Small intestine (tissue), 16 donors: ENCODE results near the gene RBM45. TPM values are rescaled to one million over a fixed set of nuclear protein-coding genes. Genes with fewer than 3 reads are reported as not detected.

Experiments
- DNase-seq, 2 donors: peaks; one replicate each; pipeline versions ENCODE4 v3.0.0 to v3.0.0-alpha.2; 2013
- FAIRE-seq: peaks from 2 replicates; lab custom pipeline; 2012; peaks lifted over from hg19 to GRCh38; lab: Jason Lieb, UNC
- H3K27ac ChIP-seq, 3 donors: one replicate each; pipeline ENCODE4 v1.5.1; 2013; ENCODE audit warnings: low read length in 2 of 3, mild to moderate bottlenecking in 2 of 3, control low read depth in 1 of 3, inconsistent platforms in 1 of 3, low read depth in 1 of 3, moderate library complexity in 1 of 3
- H3K27me3 ChIP-seq, 3 donors: one replicate each; pipeline ENCODE4 v1.6.1; 2013; ENCODE audit warnings: low read length in 3 of 3, inconsistent platforms in 1 of 3; ENCODE audit not compliant: control insufficient read depth in 3 of 3, insufficient read depth in 3 of 3
- H3K36me3 ChIP-seq, 3 donors: one replicate each; pipeline ENCODE4 v1.6.1; 2013; ENCODE audit warnings: low read length in 3 of 3, inconsistent platforms in 1 of 3, low read depth in 1 of 3, mild to moderate bottlenecking in 1 of 3, moderate library complexity in 1 of 3; ENCODE audit not compliant: control insufficient read depth in 3 of 3, insufficient read depth in 2 of 3
- H3K4me1 ChIP-seq, 3 donors: one replicate each; pipeline ENCODE4 v1.6.1; 2013; ENCODE audit warnings: low read length in 2 of 3, inconsistent platforms in 1 of 3, low read depth in 1 of 3, mild to moderate bottlenecking in 1 of 3, moderate library complexity in 1 of 3; ENCODE audit not compliant: control insufficient read depth in 3 of 3, insufficient read depth in 2 of 3
- H3K4me3 ChIP-seq, 3 donors: one replicate each; pipeline ENCODE4 v1.5.1; 2013; ENCODE audit warnings: low read length in 3 of 3, control low read depth in 1 of 3, inconsistent platforms in 1 of 3, low read depth in 1 of 3, mild to moderate bottlenecking in 1 of 3, moderate library complexity in 1 of 3
- H3K9me3 ChIP-seq, 2 donors: one replicate each; pipeline ENCODE4 v1.6.1; 2013; ENCODE audit warnings: low read depth in 1 of 2, low read length in 1 of 2; ENCODE audit not compliant: control insufficient read depth in 2 of 2, insufficient read depth in 1 of 2
- WGBS, 3 donors: extraction: QIAGEN DNeasy Blood & Tissue Kit; methylation state at CpG; one replicate each; pipeline ENCODE4 v1.1.7; 2013; 5-methylcytosine and 5-hydroxymethylcytosine counted together
- long read RNA-seq, 10 donors: transcript quantifications; one replicate each; lab custom pipeline, GENCODE V29; 2026
- polyA plus RNA-seq, 4 donors: library from polyadenylated mRNA; stranded (reverse) in 3 of 4; unstranded in 1 of 4; fragments of 200-250 nt in 3 of 4; fragments of 120-200 nt in 1 of 4; gene quantifications; one replicate each; pipeline versions ENCODE4 v1.2.1 to v1.2.3, GENCODE V29; 2013
- donor health status: healthy with polysubstance abuse.
- donor health status: control.
- donor health status: control.
- donor health status: Bipolar disorder and iron deficiency.
- donor health status: healthy.

The RBM45 gene, protein sequence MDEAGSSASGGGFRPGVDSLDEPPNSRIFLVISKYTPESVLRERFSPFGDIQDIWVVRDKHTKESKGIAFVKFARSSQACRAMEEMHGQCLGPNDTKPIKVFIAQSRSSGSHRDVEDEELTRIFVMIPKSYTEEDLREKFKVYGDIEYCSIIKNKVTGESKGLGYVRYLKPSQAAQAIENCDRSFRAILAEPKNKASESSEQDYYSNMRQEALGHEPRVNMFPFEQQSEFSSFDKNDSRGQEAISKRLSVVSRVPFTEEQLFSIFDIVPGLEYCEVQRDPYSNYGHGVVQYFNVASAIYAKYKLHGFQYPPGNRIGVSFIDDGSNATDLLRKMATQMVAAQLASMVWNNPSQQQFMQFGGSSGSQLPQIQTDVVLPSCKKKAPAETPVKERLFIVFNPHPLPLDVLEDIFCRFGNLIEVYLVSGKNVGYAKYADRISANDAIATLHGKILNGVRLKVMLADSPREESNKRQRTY
- polyA plus RNA-seq = 10 to 100 TPM; 10.6 to 13.7 (median 13.0) TPM
- long read RNA-seq, donor 1 = 0 reads
- long read RNA-seq, donor 2, partial matches to known transcripts = 0 of 2 reads
- long read RNA-seq, donor 2, other reads (novel, unspliced or antisense) = 0 of 2 reads
- long read RNA-seq, donor 3 = 0 reads
- long read RNA-seq, donor 4 = 0 reads
- long read RNA-seq, donor 5 = 0 reads
- long read RNA-seq, donor 6, partial matches to known transcripts = 0 of 1 reads
- long read RNA-seq, donor 6, other reads (novel, unspliced or antisense) = 0 of 1 reads
- long read RNA-seq, donor 7 = 0 reads
- long read RNA-seq, donor 8, partial matches to known transcripts = 0 of 1 reads
- long read RNA-seq, donor 8, other reads (novel, unspliced or antisense) = 0 of 1 reads
- long read RNA-seq, donor 9, partial matches to known transcripts = 0 of 1 reads
- long read RNA-seq, donor 9, other reads (novel, unspliced or antisense) = 0 of 1 reads
- long read RNA-seq, donor 10, partial matches to known transcripts = 0 of 3 reads
- long read RNA-seq, donor 10, other reads (novel, unspliced or antisense) = 0 of 3 reads

GRCh38 chr2:178112202-178113152 lies at the start of gene RBM45:
Gene RBM45, plus strand, starts transcription at chr2:178112437. Its CDS starts 110 bp downstream, at chr2:178112547.
- Histone ChIP-seq H3K36me3 (peaks cover 0 to 2% (median 2%) of the 10 kb centered on the region in 3 donors), H3K4me3 (peak within 1 kb of the TSS; percentile 71 to 88 (median 77)), H3K27ac (peak within 1 kb of the TSS; percentile 48 to 89 (median 53)), H3K27me3 (no peaks in the 10 kb centered on the region), H3K9me3 (no peaks in the 10 kb centered on the region), H3K4me1 (peaks cover 0 to 5% (median 4%) of the 10 kb centered on the region in 3 donors)
- 0 to 1% (median 0%) methylated on average over 58 to 60 of the region's 60 CpGs for WGBS, 3 donors
- FAIRE-seq = no peak
- peak; percentile 92 to 95 for DNase-seq

DNA sequence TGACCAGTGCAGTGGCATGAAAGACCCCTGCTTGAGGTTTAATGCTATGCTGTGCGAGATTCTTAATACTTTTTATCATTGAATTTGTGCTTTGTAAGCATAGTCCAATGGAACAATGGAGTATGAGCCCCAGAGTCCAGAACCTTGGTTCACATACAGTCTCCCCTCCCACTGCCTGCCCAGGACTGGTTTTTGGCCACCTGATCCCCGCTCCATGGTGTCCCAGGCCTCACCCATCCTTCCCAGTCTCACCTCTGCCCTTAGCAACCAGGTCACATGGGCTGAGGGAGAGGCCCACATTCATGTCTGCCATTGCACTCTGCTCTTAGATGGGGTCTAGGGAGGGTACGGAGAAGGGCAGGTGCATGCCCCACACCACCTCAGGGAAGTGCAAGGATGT lies 45.9 kb upstream of the RBM45 start:
- H3K4me3 ChIP-seq = no peak overlapping the region
- no peaks in the 10 kb centered on the region for H3K9me3 ChIP-seq
- no peaks in the 10 kb centered on the region for H3K27me3 ChIP-seq
- FAIRE-seq (no peak), DNase-seq (no peak)
- H3K36me3 ChIP-seq = no peaks in the 10 kb centered on the region
- H3K27ac ChIP-seq = no peak overlapping the region
- H3K4me1 ChIP-seq = no peaks in the 10 kb centered on the region
- WGBS, 3 donors = 94 to 96% (median 94%) methylated on average over 3 of the region's 3 CpGs

- no peak overlapping the region for H3K4me3 ChIP-seq
- peaks cover 0 to 6% (median 0%) of the 10 kb centered on the region in 3 donors for H3K4me1 ChIP-seq
- 86 to 97% (median 94%) methylated on average over 1 of the region's 1 CpG for WGBS, 3 donors
- no peaks in the 10 kb centered on the region for H3K36me3 ChIP-seq
- H3K27me3 ChIP-seq = no peaks in the 10 kb centered on the region
- FAIRE-seq (no peak), DNase-seq (no peak)
- no peak overlapping the region for H3K27ac ChIP-seq
- no peaks in the 10 kb centered on the region for H3K9me3 ChIP-seq
Measured at GRCh38 chr2:178066890-178067669, 45.2 kb upstream of the RBM45 start.

- 89 to 97% (median 94%) methylated on average over 1 of the region's 1 CpG for WGBS, 3 donors
- no peak for DNase-seq
Measured at GRCh38 chr2:178068823-178069454, 43.3 kb upstream of the RBM45 start.

GRCh38 chr2:178069551-178069950 lies 42.7 kb upstream of the RBM45 start:
- DNase-seq (peak in 1 of 2 donors; percentile 42), FAIRE-seq (no peak)
- Histone ChIP-seq H3K4me1 (peaks cover 0 to 19% (median 0%) of the 10 kb centered on the region in 3 donors), H3K9me3 (no peaks in the 10 kb centered on the region), H3K36me3 (no peaks in the 10 kb centered on the region), H3K27ac (no peak overlapping the region), H3K4me3 (no peak overlapping the region), H3K27me3 (no peaks in the 10 kb centered on the region)
- 13 to 53% (median 34%) methylated on average over 1 of the region's 1 CpG for WGBS, 3 donors

More at GRCh38 chr2:178068823-178069454, 43.3 kb upstream of the RBM45 start:
- no peak for FAIRE-seq
- H3K27me3 ChIP-seq = no peaks in the 10 kb centered on the region
- peaks cover 0 to 14% (median 0%) of the 10 kb centered on the region in 3 donors for H3K4me1 ChIP-seq
- H3K36me3 ChIP-seq = no peaks in the 10 kb centered on the region
- no peak overlapping the region for H3K27ac ChIP-seq
- H3K4me3 ChIP-seq = no peak overlapping the region
- no peaks in the 10 kb centered on the region for H3K9me3 ChIP-seq

GRCh38 chr2:178070824-178071223 lies 41.4 kb upstream of the RBM45 start:
- H3K4me1 ChIP-seq = peaks cover 0 to 21% (median 0%) of the 10 kb centered on the region in 3 donors
- H3K27ac ChIP-seq = no peak overlapping the region
- FAIRE-seq (no peak), DNase-seq (peak in 1 of 2 donors; percentile 39)
- WGBS, 3 donors = 27 to 51% (median 28%) methylated on average over 2 of the region's 2 CpGs
- H3K36me3 ChIP-seq = no peaks in the 10 kb centered on the region
- no peaks in the 10 kb centered on the region for H3K27me3 ChIP-seq
- no peaks in the 10 kb centered on the region for H3K9me3 ChIP-seq
- H3K4me3 ChIP-seq = no peak overlapping the region

DNA sequence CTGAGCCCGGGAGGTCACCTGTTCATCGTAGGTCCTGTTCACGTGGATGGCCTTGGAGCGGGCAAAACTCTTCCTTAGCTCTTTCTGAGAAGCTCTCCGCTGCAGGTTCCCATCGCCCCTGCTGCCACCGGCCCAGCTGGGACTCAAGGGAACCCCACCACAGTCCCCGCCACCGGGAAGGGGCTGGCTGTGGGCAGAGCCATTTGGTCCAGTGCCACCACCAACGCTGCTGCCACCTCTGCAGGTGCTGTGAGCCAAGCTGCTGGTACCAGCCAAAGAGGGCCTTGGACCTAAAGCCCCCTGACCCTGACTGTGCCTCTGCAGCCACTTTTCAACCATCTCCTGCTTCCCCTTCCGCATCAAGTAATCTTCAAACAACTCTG lies 40.2 kb upstream of the RBM45 start:
- Histone ChIP-seq H3K27me3 (no peaks in the 10 kb centered on the region), H3K4me1 (peaks cover 0 to 21% (median 0%) of the 10 kb centered on the region in 3 donors), H3K9me3 (no peaks in the 10 kb centered on the region), H3K36me3 (no peaks in the 10 kb centered on the region), H3K4me3 (peak overlapping the region in 2 of 3 donors; percentile 41 to 58), H3K27ac (peak overlapping the region in 1 of 3 donors; percentile 68)
- DNase-seq (no peak), FAIRE-seq (no peak)
- 74 to 85% (median 82%) methylated on average over 11 of the region's 11 CpGs for WGBS, 3 donors
